GM19023 (cell line): ENCODE results near the gene HIP1R.

Experiments used
- ATAC-seq: cut with Tn5 transposase; IDR thresholded peaks from one replicate; pipeline ENCODE4 v1.9.1; 2021; ENCODE audit warnings: mild to moderate bottlenecking, moderate library complexity; ENCODE audit not compliant: unreplicated experiment

HIP1R gene

DNA sequence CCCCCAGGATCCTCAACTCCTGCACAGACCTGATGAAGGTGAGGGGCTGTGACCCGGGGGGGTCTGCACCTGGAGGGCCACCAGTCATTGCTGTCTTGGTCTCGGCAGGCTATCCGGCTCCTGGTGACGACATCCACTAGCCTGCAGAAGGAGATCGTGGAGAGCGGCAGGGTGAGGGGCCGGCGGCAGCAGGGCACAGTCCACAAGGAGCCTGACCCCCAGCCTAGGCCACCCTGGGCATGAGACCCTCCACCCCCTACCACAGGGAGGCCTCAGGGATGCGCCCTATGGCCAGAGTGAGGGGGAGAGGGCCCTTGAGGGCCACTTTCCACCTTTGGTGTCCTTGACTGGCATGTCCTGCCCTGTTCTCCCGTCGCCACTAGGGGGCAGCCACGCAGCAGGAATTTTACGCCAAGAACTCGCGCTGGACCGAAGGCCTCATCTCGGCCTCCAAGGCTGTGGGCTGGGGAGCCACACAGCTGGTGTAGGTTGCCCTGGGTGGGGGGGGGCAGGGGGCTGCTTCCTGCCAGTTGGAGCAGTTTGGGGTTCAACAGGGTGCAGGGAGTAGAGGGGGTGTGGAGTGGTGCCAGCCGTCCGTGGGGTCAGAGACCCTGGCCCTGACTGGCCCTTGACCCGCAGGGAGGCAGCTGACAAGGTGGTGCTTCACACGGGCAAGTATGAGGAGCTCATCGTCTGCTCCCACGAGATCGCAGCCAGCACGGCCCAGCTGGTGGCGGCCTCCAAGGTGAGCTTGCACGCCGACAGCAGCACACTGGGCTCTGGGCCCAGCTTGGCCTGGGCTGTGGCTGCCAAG lies 25.0 kb downstream of the HIP1R start:
- ATAC-seq: peak; percentile 56

GRCh38 chr12:122860854-122861586 lies 25.8 kb downstream of the HIP1R start:
- no peak for ATAC-seq

DNA sequence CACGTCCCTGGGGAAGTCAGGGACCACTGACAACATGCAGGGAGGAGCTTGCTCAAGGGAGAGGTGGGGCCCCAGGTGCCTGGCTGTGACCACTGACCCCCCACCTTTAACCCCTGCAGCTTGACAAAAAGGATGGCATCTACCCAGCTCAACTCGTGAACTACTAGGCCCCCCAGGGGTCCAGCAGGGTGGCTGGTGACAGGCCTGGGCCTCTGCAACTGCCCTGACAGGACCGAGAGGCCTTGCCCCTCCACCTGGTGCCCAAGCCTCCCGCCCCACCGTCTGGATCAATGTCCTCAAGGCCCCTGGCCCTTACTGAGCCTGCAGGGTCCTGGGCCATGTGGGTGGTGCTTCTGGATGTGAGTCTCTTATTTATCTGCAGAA lies 26.3 kb downstream of the HIP1R start:
- ATAC-seq: no peak

DNA sequence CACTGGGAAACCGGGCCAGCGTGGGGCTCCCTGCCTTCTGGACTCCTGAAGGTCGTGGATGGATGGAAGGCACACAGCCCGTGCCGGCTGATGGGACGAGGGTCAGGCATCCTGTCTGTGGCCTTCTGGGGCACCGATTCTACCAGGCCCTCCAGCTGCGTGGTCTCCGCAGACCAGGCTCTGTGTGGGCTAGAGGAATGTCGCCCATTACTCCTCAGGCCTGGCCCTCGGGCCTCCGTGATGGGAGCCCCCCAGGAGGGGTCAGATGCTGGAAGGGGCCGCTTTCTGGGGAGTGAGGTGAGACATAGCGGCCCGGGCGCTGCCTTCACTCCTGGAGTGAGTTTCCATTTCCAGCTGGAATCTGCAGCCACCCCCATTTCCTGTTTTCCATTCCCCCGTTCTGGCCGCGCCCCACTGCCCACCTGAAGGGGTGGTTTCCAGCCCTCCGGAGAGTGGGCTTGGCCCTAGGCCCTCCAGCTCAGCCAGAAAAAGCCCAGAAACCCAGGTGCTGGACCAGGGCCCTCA lies 26.9 kb downstream of the HIP1R start:
- no peak for ATAC-seq

- no peak for ATAC-seq
These were observed 27.8 kb downstream of the HIP1R start for GRCh38 chr12:122862872-122863701.

DNA sequence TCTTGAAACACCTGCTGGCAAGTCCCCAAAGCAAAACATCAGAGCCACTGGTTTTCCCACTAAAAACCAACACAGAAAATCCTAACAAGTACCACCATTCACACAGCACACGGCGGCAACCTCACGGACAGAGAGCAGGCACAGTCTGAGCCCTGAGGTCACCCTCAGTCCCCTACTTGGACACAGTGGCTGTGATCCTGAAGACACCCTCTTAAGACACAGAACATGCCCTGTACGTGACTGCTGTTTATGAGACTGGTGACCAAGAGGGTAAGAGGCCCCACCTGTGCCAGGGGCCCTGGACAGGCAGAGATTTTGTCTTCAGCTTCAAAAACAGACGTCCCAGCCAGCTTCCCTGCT lies 29.6 kb downstream of the HIP1R start:
- no peak for ATAC-seq

DNA sequence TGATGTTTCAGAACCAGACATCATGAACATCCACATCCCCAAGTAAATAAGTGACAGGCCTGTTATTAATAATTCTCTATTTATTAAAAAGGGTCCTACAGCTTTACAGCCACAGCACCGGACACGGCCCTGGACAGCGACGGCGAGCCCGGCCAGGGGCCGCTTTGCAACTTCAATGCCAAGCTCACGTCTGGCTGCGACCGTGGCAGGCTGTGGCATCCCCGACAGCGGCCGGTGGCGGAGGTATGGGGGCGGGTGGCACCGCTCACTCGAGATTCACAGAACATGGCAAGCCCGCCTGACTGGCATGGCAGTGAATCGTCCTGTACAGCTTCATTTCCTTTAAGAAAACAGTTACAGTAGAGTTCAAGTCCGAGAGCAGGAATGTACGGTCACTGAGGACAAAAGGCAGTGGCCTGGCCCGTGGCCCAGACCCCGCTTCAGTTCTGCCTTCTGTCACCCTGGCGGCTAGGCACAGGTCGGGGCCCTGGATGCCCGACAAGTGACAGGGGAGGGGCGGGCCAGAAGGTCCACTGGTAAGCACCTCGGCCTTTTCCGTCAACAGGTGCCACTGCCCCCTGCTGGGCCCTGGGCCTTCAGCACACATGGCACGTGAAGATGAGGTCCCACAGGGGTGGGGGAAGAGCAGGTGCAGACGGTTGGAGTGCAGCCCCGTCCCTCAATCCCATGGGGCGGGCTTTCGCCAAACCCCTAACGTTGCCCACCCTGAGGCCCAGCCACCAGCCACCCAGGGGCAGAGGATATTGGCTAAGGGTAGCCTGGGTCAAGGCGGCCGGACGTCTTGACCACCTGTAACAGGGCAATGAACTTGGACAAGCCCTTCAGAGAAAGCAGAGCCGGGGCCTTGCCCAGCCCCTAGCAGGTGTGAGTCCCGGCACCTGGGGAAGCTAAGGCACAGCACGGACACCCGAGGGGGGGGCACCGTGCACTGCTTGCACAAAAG lies 30.3 kb downstream of the HIP1R start:
- ATAC-seq: no peak

DNA sequence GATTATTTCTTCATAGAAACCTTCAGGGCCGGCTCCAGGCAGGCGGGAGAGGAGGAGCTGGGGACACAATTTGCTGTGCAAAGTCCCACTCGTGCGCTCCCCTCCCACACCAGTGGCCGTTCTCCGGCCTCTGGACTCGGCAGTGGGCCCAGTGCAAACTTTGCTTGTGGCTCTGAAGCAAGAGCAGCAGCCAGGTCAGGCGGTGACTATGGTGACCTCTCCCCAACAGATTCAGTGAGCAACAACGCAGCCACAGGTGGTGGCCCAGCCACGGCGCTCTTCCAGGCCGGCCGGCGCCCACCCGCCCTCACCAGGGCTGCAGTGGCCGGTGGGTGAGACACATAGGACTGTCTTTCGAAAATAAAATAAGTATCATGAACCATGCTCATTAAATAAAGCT lies 31.1 kb downstream of the HIP1R start:
- no peak for ATAC-seq

- no peak for ATAC-seq
These were observed 31.8 kb downstream of the HIP1R start for GRCh38 chr12:122866950-122867607.

GRCh38 chr12:122867691-122868461 lies 32.6 kb downstream of the HIP1R start:
- no peak for ATAC-seq

GRCh38 chr12:122868471-122869177 lies 33.4 kb downstream of the HIP1R start:
- no peak for ATAC-seq

- ATAC-seq: no peak
These were observed 34.1 kb downstream of the HIP1R start for GRCh38 chr12:122869207-122869973.

DNA sequence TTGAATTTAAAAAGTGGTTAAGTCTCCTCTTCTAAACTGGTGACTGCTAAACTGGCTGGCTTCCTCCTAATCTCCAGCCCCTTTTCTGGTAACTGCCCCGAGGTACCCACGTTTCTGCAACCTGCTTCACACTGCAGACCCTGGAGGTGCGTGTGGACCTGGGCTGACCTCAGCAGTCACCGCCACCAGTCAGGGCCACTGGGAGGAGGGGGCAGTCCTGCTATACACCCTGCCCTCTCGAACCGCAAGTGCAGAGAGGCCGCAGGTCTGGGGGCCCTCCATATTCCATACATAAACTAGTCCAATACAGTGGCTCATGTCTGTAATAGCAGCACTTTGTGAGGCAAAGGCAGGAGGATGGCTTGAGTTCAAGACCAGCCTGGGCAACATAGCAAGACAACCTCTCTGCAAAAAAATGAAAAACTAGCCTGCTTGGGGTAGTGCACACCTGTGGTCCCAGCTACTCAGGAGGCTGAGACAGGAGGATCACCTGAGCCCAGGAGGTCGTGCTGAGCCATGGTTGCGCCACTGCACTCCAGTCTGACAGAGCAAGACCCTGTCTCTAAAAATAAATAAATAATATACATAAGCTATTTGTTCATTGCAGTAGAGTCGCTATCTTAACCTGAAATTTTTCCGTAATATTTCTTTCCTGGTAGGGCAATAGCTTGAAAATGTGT lies 35.0 kb downstream of the HIP1R start:
- no peak for ATAC-seq

DNA sequence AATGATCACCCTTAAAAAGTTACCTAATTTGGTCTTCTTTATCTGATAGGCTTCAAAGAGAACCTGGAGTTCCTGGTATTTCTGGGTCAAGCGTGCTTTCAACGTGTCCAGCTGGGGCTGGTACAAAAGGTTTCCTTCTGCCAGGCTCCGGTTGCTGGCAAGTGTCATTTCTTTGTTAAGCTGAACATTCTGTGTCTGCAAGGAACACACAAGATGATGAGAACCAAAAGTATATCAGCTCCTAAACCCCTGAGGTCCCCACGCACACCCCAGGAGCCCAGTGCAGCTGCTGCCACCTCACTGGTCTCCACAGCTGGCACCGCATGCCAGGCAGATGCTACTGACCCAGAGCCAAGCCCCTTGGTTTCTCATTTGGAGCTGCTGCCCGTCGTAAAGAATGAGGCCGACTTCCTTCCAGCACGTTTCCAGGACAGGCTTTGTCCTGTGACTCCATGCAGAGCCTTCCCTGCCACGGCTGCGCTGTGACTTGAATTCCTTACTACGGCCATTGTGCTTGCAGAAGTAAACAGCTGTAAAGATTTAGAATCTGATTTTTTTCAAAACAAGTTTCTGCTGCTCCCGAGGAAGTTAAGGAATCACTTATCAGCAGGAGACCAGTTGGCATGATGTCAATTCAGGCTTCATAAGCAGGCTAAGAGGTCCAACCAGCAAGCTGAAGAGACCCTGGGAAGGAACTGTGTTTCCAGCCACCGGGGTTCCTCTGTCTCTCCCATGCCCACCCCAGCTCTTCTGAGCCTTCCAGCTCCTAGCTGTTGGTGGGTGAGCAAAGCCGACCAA lies 35.8 kb downstream of the HIP1R start:
- no peak for ATAC-seq

GRCh38 chr12:122871851-122872780 lies 36.9 kb downstream of the HIP1R start:
- ATAC-seq: peak; percentile 46
